ENCODE measurements around the gene NHSL2. TPM values are rescaled to one million over a fixed set of nuclear protein-coding genes. Genes with fewer than 3 reads are reported as not detected.

NHSL2 gene
- total RNA-seq, 1 donor from 2014 or later = 4.0 TPM

DNA sequence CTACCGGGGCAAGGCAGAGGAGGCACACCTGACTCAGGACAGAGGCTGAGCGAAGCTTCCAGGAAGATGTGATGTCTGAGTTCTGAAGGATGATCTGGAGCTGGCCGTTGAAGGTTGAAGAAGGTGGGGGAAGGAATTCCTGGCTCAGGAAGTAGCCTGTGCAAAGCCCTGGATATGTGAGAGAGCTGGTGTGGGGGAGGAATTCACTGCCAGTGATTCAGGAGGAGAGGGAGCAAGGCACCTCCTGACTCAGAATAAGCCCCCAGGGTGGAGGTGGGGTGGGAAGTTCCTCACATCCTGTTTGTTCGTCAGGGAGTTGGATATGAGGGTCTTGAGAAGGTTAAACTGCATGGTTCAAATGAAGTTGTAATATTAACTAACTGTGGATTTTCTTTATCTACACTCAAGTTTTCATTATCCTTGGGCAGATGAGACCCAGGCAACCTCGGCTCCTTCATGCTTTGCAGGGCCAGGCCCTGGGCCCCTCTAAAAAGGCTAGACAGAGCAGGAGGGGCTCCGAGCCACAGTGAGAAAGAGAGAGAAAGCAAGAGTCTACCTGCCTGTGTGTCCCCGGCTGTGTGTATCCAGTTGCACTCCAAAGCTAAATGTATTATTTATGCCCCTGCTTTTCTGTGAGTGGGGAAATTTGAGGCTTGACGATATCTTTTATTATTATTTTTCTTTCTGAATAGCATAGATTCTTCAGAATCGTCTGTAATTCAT lies 7.1 kb downstream of the NHSL2 start:
- peak overlapping the region; percentile 16 for H3K27ac Mint-ChIP-seq
- Histone ChIP-seq H3K4me3 (no peak overlapping the region), H3K27ac (no peak overlapping the region), H3F3A (ENCODE audit: low read depth) (no peaks in the 10 kb centered on the region), H3K79me2 (ENCODE audit: low read depth) (no peaks in the 10 kb centered on the region), H2AFZ (replicated peaks) (no peak overlapping the region), H3K4me1 (peaks cover 6% of the 10 kb centered on the region), H3K4me2 (no peak overlapping the region), H3K27me3 (no peaks in the 10 kb centered on the region), H3K9ac (no peak overlapping the region), H3K9me3 (ENCODE audit: low read depth) (no peaks in the 10 kb centered on the region), H3K36me3 (no peaks in the 10 kb centered on the region), H4K20me1 (ENCODE audit: low read depth) (peaks cover 10% of the 10 kb centered on the region)
- no peak for TF ChIP-seq EZH2 (IDR thresholded peaks at IDR 0.05)
- DNase-seq (ENCODE audit: low spot score) = no peak
- no peaks in the 10 kb centered on the region for H3K27me3 Mint-ChIP-seq (ENCODE audit: insufficient read depth, low read depth)
- peaks cover 31% of the 10 kb centered on the region for H3K4me1 Mint-ChIP-seq
- H3K9me3 Mint-ChIP-seq = peaks cover 5% of the 10 kb centered on the region
- no peak overlapping the region for H3K4me3 Mint-ChIP-seq
- no peaks in the 10 kb centered on the region for H3K36me3 Mint-ChIP-seq

DNA sequence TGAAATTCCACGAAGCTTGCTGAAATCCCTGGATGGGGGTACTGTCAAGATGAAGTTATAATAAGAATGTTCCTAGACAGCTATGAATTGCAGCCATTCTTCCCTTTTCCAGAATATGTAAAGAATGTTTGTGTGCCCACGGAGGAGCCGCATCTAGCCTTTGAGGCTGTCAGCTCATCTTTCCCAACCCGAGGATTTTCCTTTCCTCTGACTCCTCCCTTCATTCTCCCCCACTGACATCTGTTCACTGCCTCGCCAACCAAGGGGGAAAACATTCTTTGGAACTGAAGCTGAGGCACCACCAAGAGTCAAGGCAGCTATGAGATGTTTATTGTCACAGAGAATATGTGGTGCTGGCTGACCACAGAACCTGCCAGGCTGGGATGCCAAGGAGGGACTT lies 8.8 kb downstream of the NHSL2 start:
- no peak overlapping the region for H3K4me3 ChIP-seq
- H2AFZ ChIP-seq (replicated peaks) = no peak overlapping the region
- H3K27ac ChIP-seq = no peak overlapping the region
- no peaks in the 10 kb centered on the region for H3K36me3 ChIP-seq
- no peaks in the 10 kb centered on the region for H3K79me2 ChIP-seq (ENCODE audit: low read depth)
- peaks cover 6% of the 10 kb centered on the region for H3K4me1 ChIP-seq
- Mint-ChIP-seq H3K4me3 (no peak overlapping the region), H3K9me3 (peaks cover 2% of the 10 kb centered on the region), H3K36me3 (no peaks in the 10 kb centered on the region), H3K4me1 (peaks cover 26% of the 10 kb centered on the region), H3K27me3 (ENCODE audit: insufficient read depth, low read depth) (peaks cover 2% of the 10 kb centered on the region), H3K27ac (no peak overlapping the region)
- H3K9ac ChIP-seq = no peak overlapping the region
- DNase-seq (ENCODE audit: low spot score) = no peak
- TF ChIP-seq CTCF (IDR thresholded peaks at IDR 0.05) = no peak
- TF ChIP-seq EZH2 (IDR thresholded peaks at IDR 0.05) = no peak
- no peak for TF ChIP-seq EZH2phosphoT487 (IDR thresholded peaks at IDR 0.05)
- H3K27me3 ChIP-seq = no peaks in the 10 kb centered on the region
- H4K20me1 ChIP-seq (ENCODE audit: low read depth) = peaks cover 8% of the 10 kb centered on the region
- no peaks in the 10 kb centered on the region for H3F3A ChIP-seq (ENCODE audit: low read depth)
- no peaks in the 10 kb centered on the region for H3K9me3 ChIP-seq (ENCODE audit: low read depth)
- H3K4me2 ChIP-seq = no peak overlapping the region

DNA sequence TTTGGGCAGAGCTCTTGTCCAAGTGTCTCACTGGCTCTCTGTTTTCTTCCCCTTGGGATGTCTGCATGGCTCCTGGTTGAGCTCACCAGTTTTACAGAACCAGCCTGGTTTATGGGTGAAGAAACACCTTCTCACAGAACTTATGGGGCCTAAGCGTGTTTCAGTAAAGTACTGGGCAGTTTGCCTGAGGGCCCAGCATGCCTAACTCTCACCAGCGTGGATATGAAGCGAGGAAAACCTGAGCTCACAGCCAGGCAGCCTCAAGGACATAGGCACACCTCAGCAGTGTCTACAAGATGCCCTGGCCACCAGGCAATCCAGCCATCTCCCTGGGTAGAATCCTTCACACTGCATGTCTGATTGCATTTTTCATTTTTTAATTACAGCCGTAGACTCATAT lies 9.2 kb downstream of the NHSL2 start:
- H3K4me1 Mint-ChIP-seq = peaks cover 26% of the 10 kb centered on the region
- H3K4me3 Mint-ChIP-seq = no peak overlapping the region
- Histone ChIP-seq H3K4me1 (peaks cover 6% of the 10 kb centered on the region), H3K9ac (no peak overlapping the region), H4K20me1 (ENCODE audit: low read depth) (peaks cover 8% of the 10 kb centered on the region), H2AFZ (replicated peaks) (no peak overlapping the region), H3K9me3 (ENCODE audit: low read depth) (no peaks in the 10 kb centered on the region), H3K27me3 (no peaks in the 10 kb centered on the region), H3F3A (ENCODE audit: low read depth) (no peaks in the 10 kb centered on the region), H3K4me2 (no peak overlapping the region), H3K27ac (no peak overlapping the region), H3K4me3 (no peak overlapping the region), H3K79me2 (ENCODE audit: low read depth) (no peaks in the 10 kb centered on the region), H3K36me3 (no peaks in the 10 kb centered on the region)
- peaks cover 2% of the 10 kb centered on the region for H3K27me3 Mint-ChIP-seq (ENCODE audit: insufficient read depth, low read depth)
- DNase-seq (ENCODE audit: low spot score) = no peak
- H3K9me3 Mint-ChIP-seq = peaks cover 2% of the 10 kb centered on the region
- H3K36me3 Mint-ChIP-seq = no peaks in the 10 kb centered on the region
- H3K27ac Mint-ChIP-seq = no peak overlapping the region
- TF ChIP-seq CTCF (IDR thresholded peaks at IDR 0.05) = no peak
- no peak for TF ChIP-seq EZH2phosphoT487 (IDR thresholded peaks at IDR 0.05)
- no peak for TF ChIP-seq EZH2 (IDR thresholded peaks at IDR 0.05)

- peaks cover 2% of the 10 kb centered on the region for H3K9me3 Mint-ChIP-seq
- Histone ChIP-seq H3K36me3 (no peaks in the 10 kb centered on the region), H2AFZ (replicated peaks) (no peak overlapping the region), H3K79me2 (ENCODE audit: low read depth) (no peaks in the 10 kb centered on the region), H3K27ac (no peak overlapping the region), H3K4me1 (peaks cover 5% of the 10 kb centered on the region), H3K4me2 (no peak overlapping the region), H3K27me3 (no peaks in the 10 kb centered on the region), H3K9ac (no peak overlapping the region), H4K20me1 (ENCODE audit: low read depth) (peaks cover 4% of the 10 kb centered on the region), H3K4me3 (no peak overlapping the region), H3K9me3 (ENCODE audit: low read depth) (no peaks in the 10 kb centered on the region), H3F3A (ENCODE audit: low read depth) (no peaks in the 10 kb centered on the region)
- H3K4me1 Mint-ChIP-seq = peaks cover 16% of the 10 kb centered on the region
- H3K36me3 Mint-ChIP-seq = no peaks in the 10 kb centered on the region
- H3K27me3 Mint-ChIP-seq (ENCODE audit: insufficient read depth, low read depth) = peaks cover 5% of the 10 kb centered on the region
- no peak for DNase-seq (ENCODE audit: low spot score)
- H3K27ac Mint-ChIP-seq = no peak overlapping the region
- no peak overlapping the region for H3K4me3 Mint-ChIP-seq
- TF ChIP-seq EZH2 (IDR thresholded peaks at IDR 0.05) = no peak
- no peak for TF ChIP-seq EZH2phosphoT487 (IDR thresholded peaks at IDR 0.05)
- TF ChIP-seq CTCF (IDR thresholded peaks at IDR 0.05) = no peak
Observed at GRCh38 chrX:71922686-71923085, 12.0 kb downstream of the NHSL2 start.
